ENCODE data around the gene P2RY13.

GRCh38 chr3:151371526-151371925, 42.2 kb upstream of the P2RY13 start:
- TF ChIP-seq, protein P1, sequence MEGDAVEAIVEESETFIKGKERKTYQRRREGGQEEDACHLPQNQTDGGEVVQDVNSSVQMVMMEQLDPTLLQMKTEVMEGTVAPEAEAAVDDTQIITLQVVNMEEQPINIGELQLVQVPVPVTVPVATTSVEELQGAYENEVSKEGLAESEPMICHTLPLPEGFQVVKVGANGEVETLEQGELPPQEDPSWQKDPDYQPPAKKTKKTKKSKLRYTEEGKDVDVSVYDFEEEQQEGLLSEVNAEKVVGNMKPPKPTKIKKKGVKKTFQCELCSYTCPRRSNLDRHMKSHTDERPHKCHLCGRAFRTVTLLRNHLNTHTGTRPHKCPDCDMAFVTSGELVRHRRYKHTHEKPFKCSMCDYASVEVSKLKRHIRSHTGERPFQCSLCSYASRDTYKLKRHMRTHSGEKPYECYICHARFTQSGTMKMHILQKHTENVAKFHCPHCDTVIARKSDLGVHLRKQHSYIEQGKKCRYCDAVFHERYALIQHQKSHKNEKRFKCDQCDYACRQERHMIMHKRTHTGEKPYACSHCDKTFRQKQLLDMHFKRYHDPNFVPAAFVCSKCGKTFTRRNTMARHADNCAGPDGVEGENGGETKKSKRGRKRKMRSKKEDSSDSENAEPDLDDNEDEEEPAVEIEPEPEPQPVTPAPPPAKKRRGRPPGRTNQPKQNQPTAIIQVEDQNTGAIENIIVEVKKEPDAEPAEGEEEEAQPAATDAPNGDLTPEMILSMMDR (IDR thresholded peaks at IDR 0.05; ENCODE audit: poor library complexity), result no peak
- TF ChIP-seq EZH2 (IDR thresholded peaks at IDR 0.05; ENCODE audit: borderline replicate concordance) (no peak), EZH2phosphoT487 (IDR thresholded peaks at IDR 0.05; ENCODE audit: low read depth, severe bottlenecking, unreplicated experiment) (no peak)
